ENCODE data around the gene BANK1.

DNA sequence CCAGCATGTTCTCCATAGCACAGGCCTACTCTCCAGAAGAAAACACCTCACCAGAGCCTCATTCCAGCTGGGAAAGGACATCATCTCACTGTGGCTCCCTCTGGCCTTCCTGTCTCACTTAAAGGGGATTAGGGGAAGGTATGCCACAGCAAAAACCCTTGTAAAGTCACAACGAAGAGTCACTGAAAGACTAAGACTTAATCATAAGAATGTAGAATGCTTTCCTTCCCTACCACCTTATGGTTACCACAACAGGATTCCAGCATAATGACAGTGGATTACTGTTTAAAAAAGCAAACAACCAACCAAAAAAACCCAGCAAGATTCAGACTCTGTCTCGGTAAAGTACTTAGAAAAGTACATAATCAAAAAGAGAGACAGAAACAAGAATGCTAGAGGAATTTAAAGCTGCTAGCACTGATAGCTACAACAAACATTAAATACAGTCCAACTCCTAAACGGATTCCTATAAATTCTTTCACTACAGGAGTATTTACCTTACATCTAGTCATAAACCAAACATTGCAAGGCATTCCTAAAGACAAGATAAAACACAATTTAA lies 75.1 kb downstream of the BANK1 start:
- TF ChIP-seq PPARA (CRISPR knock-in tag; IDR thresholded peaks at IDR 0.05; ENCODE audit: borderline replicate concordance) (no peak), ARNTL (CRISPR knock-in tag; IDR thresholded peaks at IDR 0.05; ENCODE audit: borderline replicate concordance, low read depth) (no peak), CREB5 (CRISPR knock-in tag; IDR thresholded peaks at IDR 0.05; ENCODE audit: low read depth) (no peak), TOX (CRISPR knock-in tag; IDR thresholded peaks at IDR 0.05; ENCODE audit: borderline replicate concordance) (no peak), POU6F1 (CRISPR knock-in tag; IDR thresholded peaks at IDR 0.05; ENCODE audit: borderline replicate concordance, low read depth) (no peak), ZFP30 (CRISPR knock-in tag; IDR thresholded peaks at IDR 0.05) (no peak), OSR1 (CRISPR knock-in tag; IDR thresholded peaks at IDR 0.05) (no peak), BACH2 (CRISPR knock-in tag; IDR thresholded peaks at IDR 0.05; ENCODE audit: borderline replicate concordance) (no peak)
